IMR-90 (cell line): ENCODE measurements around the gene NEK6. TPM values are rescaled to one million over a fixed set of nuclear protein-coding genes. Genes with fewer than 3 reads are reported as not detected.

Experiments
- ATAC-seq: fragments of 200-7000 bp; cut with Tn5 transposase; 2 replicates; pipeline ENCODE4 v1.9.1; 2020; ENCODE audit warnings: low read depth, mild to moderate bottlenecking, moderate library complexity
- BruUV-seq: library from RNA; stranded (reverse); fragments of 400-500 nt; replicated peaks from 2 replicates; lab custom pipeline; 2021; lab: Mats Ljungman, UMichigan
- CTCF ChIA-PET: fragments of 300-600 bp; formaldehyde crosslinking; extraction: SDS; loops from one replicate; lab custom pipeline; 2021; ENCODE audit warnings: antibody characterized with exemption; lab: Yijun Ruan, JAX
- POLR2A ChIA-PET: fragments of 300-600 bp; sonication (Branson Sonifier 250); formaldehyde crosslinking; loops from one replicate; lab custom pipeline; 2022; ENCODE audit warnings: antibody characterized with exemption; ENCODE audit not compliant: unreplicated experiment; lab: Charles Lee
- DNase-seq: peaks from one replicate; pipeline ENCODE4 v3.0.0; 2013
- H2AFZ ChIP-seq: replicated peaks from 2 replicates; pipeline ENCODE3; 2013; ENCODE audit warnings: low read length, mild to moderate bottlenecking; ENCODE audit not compliant: poor library complexity
- H2AK5ac ChIP-seq: 2 replicates; pipeline ENCODE4 v1.6.1; 2013; ENCODE audit warnings: low read depth, low read length, inconsistent platforms
- H2AK9ac ChIP-seq: replicated peaks from 2 replicates; pipeline ENCODE3; 2013; ENCODE audit warnings: mild to moderate bottlenecking, low read depth, low read length, moderate library complexity; ENCODE audit not compliant: poor library complexity
- H2BK120ac ChIP-seq: 2 replicates; pipeline ENCODE4 v1.6.1; 2013; ENCODE audit warnings: low read depth, low read length, inconsistent platforms
- H2BK15ac ChIP-seq: 3 replicates; pipeline ENCODE4 v1.6.1; 2013; ENCODE audit warnings: low read depth, low read length, inconsistent platforms
- H2BK20ac ChIP-seq: 2 replicates; pipeline ENCODE4 v1.6.1; 2013; ENCODE audit warnings: low read depth, mild to moderate bottlenecking, inconsistent platforms, low read length, moderate library complexity
- H2BK5ac ChIP-seq: 2 replicates; pipeline ENCODE4 v1.6.1; 2013; ENCODE audit warnings: mild to moderate bottlenecking, low read depth, low read length, inconsistent platforms; ENCODE audit not compliant: poor library complexity, severe bottlenecking
- H3K14ac ChIP-seq: replicated peaks from 2 replicates; pipeline ENCODE4 v1.6.1; 2013; ENCODE audit warnings: low read depth, low read length, inconsistent platforms
- H3K18ac ChIP-seq: 2 replicates; pipeline ENCODE4 v1.6.1; 2013; ENCODE audit warnings: low read depth, low read length, control low read depth
- H3K23ac ChIP-seq: 2 replicates; pipeline ENCODE4 v1.6.1; 2013; ENCODE audit warnings: low read depth, low read length, inconsistent platforms
- H3K27ac ChIP-seq: 2 replicates; pipeline ENCODE4 v1.5.1; 2013; ENCODE audit warnings: mild to moderate bottlenecking, control low read depth, low read length; ENCODE audit not compliant: insufficient read depth
- H3K27me3 ChIP-seq: 2 replicates; pipeline ENCODE4 v1.6.1; 2013; ENCODE audit warnings: low read length; ENCODE audit not compliant: control insufficient read depth, insufficient read depth
- H3K36me3 ChIP-seq: 2 replicates; pipeline ENCODE4 v1.6.1; 2013; ENCODE audit warnings: low read length, mixed read lengths; ENCODE audit not compliant: control insufficient read depth, insufficient read depth
- H3K4ac ChIP-seq: 2 replicates; pipeline ENCODE4 v1.6.1; 2013; ENCODE audit warnings: low read depth, low read length, inconsistent platforms
- H3K4me1 ChIP-seq: 2 replicates; pipeline ENCODE4 v1.6.1; 2013; ENCODE audit warnings: low read length, mixed read lengths; ENCODE audit not compliant: control insufficient read depth, insufficient read depth
- H3K4me2 ChIP-seq: 2 replicates; pipeline ENCODE4 v1.6.1; 2013; ENCODE audit warnings: low read depth, mild to moderate bottlenecking, control low read depth, low read length, moderate library complexity
- H3K4me3 ChIP-seq: 2 replicates; pipeline ENCODE4 v1.5.1; 2013; ENCODE audit warnings: low read depth, mild to moderate bottlenecking, control low read depth, low read length, moderate library complexity; ENCODE audit not compliant: insufficient read depth
- H3K56ac ChIP-seq: 2 replicates; pipeline ENCODE4 v1.6.1; 2013; ENCODE audit warnings: low read length, inconsistent platforms; ENCODE audit not compliant: insufficient read depth; ENCODE audit errors: extremely low read depth
- H3K79me1 ChIP-seq, 2 experiments: 2 replicates each; pipeline ENCODE4 v1.6.1; 2013; ENCODE audit warnings: low read length in 2 of 2, inconsistent platforms in 1 of 2, low read depth in 1 of 2
- H3K9ac ChIP-seq: 2 replicates; pipeline ENCODE4 v1.6.1; 2013; ENCODE audit warnings: low read depth, low read length, control low read depth
- H3K9me1 ChIP-seq: 2 replicates; pipeline ENCODE4 v1.6.1; 2013; ENCODE audit warnings: low read length, inconsistent platforms; ENCODE audit not compliant: insufficient read depth
- H3K9me3 ChIP-seq: 2 replicates; pipeline ENCODE4 v1.6.1; 2013; ENCODE audit warnings: low read length; ENCODE audit not compliant: control insufficient read depth, insufficient read depth
- H4K20me1 ChIP-seq: 2 replicates; pipeline ENCODE4 v1.6.1; 2013; ENCODE audit warnings: low read length, inconsistent platforms; ENCODE audit not compliant: insufficient read depth
- H4K5ac ChIP-seq: 2 replicates; pipeline ENCODE4 v1.6.1; 2013; ENCODE audit warnings: mild to moderate bottlenecking, low read depth, low read length, control low read depth
- H4K8ac ChIP-seq, 2 experiments: 2 replicates each; pipeline ENCODE4 v1.6.1; 2013; ENCODE audit warnings: low read depth in 2 of 2, low read length in 2 of 2, control low read depth in 1 of 2, inconsistent platforms in 1 of 2
- H4K91ac ChIP-seq: 2 replicates; pipeline ENCODE4 v1.6.1; 2013; ENCODE audit warnings: low read depth, low read length, inconsistent platforms; ENCODE audit not compliant: insufficient read depth
- BHLHE40 ChIP-seq: fragments of 150-350 bp; IDR thresholded peaks from 2 replicates; pipeline ENCODE4 v1.6.1; 2016; ENCODE audit warnings: mild to moderate bottlenecking, low read depth, low read length
- SMC3 ChIP-seq: fragments of 150-350 bp; IDR thresholded peaks from 2 replicates; pipeline ENCODE4 v1.6.1; 2016; ENCODE audit warnings: low read depth, mild to moderate bottlenecking, antibody characterized with exemption, low read length, moderate library complexity
- USF2 ChIP-seq: fragments of 150-350 bp; IDR thresholded peaks from 2 replicates; pipeline ENCODE4 v1.6.1; 2017; ENCODE audit warnings: mild to moderate bottlenecking, antibody characterized with exemption, low read length, low read depth
- WGBS, 2 experiments: methylation state at CpG; one replicate each; pipeline versions ENCODE4 v1.1.5 to v1.1.7; 2013; ENCODE audit warnings: missing lambda C conversion rate in 2 of 2; ENCODE audit not compliant: insufficient read length in 1 of 2; ENCODE audit errors: extremely low coverage in 2 of 2; 5-methylcytosine and 5-hydroxymethylcytosine counted together
- dilution Hi-C: fragments of 300-500 bp; cut with HindIII; formaldehyde crosslinking; loops from one replicate; pipeline ENCODE4 v1.14.3; 2018; ENCODE audit warnings: low sequenced_read_pairs; ENCODE audit not compliant: unreplicated experiment
- in situ Hi-C: fragments of 300-500 bp; cut with MboI; formaldehyde crosslinking; loops from 3 replicates; pipeline ENCODE4 v1.14.3; 2019; ENCODE audit warnings: low sequenced_read_pairs, inconsistent platforms, mixed read lengths
- intact Hi-C: fragments of 100-400 bp; cut with micrococcal nuclease; formaldehyde crosslinking; loops from 2 replicates; pipeline ENCODE4 v1.10.0; 2022
- polyA plus RNA-seq, 3 experiments: library from polyadenylated mRNA; depleted of rRNA; stranded (reverse); fragments of >200 nt; gene quantifications; 2 replicates each; pipeline ENCODE4 v1.2.3, GENCODE V29; 2012; ENCODE audit warnings: low replicate concordance in 1 of 3
- total RNA-seq: library from RNA; depleted of rRNA; stranded (reverse); fragments of >200 nt; gene quantifications from 2 replicates; pipeline ENCODE4 v1.2.3, GENCODE V29; 2012

Gene NEK6
- total and polyA plus RNA-seq, 2 of the 4 experiments (the other 2 are of a cell fraction) = 79.9 to 112 TPM

- 96% methylated on average over 16 of the region's 34 CpGs; no CpG with 5 or more reads in 1 of the 2 experiments for WGBS, 2 experiments
- Histone ChIP-seq H3K36me3 (peaks cover 83% of the 10 kb centered on the region), H4K20me1 (peaks cover 27% of the 10 kb centered on the region)
Measured at GRCh38 chr9:124346347-124347163, 88.8 kb downstream of the NEK6 start.

More at GRCh38 chr9:124346347-124347163, 88.8 kb downstream of the NEK6 start:
- Histone ChIP-seq H3K79me1 (peaks cover 24 to 82% of the 10 kb centered on the region in 2 experiments), H3K9me1 (0 out of 2 replicates have a peak, but pooled peaks cover 4% of the 10 kb centered on the region), H3K9ac (no peak overlapping the region), H3K9me3 (no peaks in the 10 kb centered on the region), H3K4ac (no peak overlapping the region), H2BK5ac (no peak overlapping the region), H2AK9ac (no peak overlapping the region), H4K91ac (no peak overlapping the region), H3K56ac (no peak overlapping the region), H4K8ac (no peak overlapping the region), H3K14ac (no peak overlapping the region), H3K27me3 (no peaks in the 10 kb centered on the region), H3K4me3 (no peak overlapping the region), H2AK5ac (no peak overlapping the region), H3K27ac (no peak overlapping the region), H2BK20ac (no peak overlapping the region), H2BK15ac (no peak overlapping the region), H3K23ac (no peak overlapping the region), H3K4me1 (peaks cover 17% of the 10 kb centered on the region), H2BK120ac (no peak overlapping the region), H3K4me2 (no peak overlapping the region), H3K18ac (no peak overlapping the region), H2AFZ (no peak overlapping the region), H4K5ac (no peak overlapping the region)
- BruUV-seq = no TSS peak
- DNase-seq = no peak
- in situ Hi-C loops = no loop called here
- dilution Hi-C loops = no loop called here
- intact Hi-C loops = no loop called here
- no peak for ATAC-seq
- ChIA-PET CTCF (no interaction called here), POLR2A (no interaction called here)
- no peak for TF ChIP-seq BHLHE40
- no peak for TF ChIP-seq SMC3
- no peak for TF ChIP-seq USF2
